Mononuclear cell (primary cell): ENCODE results near the gene LONRF2. TPM values are rescaled to one million over a fixed set of nuclear protein-coding genes. Genes with fewer than 3 reads are reported as not detected.

Experiments
- H3K27me3 ChIP-seq: 2 replicates; pipeline ENCODE4 v1.6.0; 2011; ENCODE audit warnings: low read length, control low read depth; ENCODE audit not compliant: insufficient read depth
- H3K4me1 ChIP-seq: 2 replicates; pipeline ENCODE4 v1.5.1; 2011; ENCODE audit warnings: mild to moderate bottlenecking, low read length, control low read depth; ENCODE audit not compliant: insufficient read depth
- H3K4me3 ChIP-seq: 2 replicates; pipeline ENCODE4 v1.5.1; 2011; ENCODE audit warnings: mild to moderate bottlenecking, low read length, moderate library complexity
- H3K9me3 ChIP-seq: 2 replicates; pipeline ENCODE4 v1.5.1; 2011; ENCODE audit warnings: low read depth, mild to moderate bottlenecking, control low read depth, low read length
- total RNA-seq: library from RNA; depleted of rRNA; stranded (reverse); fragments of >200 nt; gene quantifications from one replicate; pipeline ENCODE4 v1.2.3, GENCODE V29; 2012

The LONRF2 gene
- total RNA-seq, 1 donor: 0.10 TPM

- peaks cover 8% of the 10 kb centered on the region for H3K4me1 ChIP-seq
- H3K9me3 ChIP-seq: no peaks in the 10 kb centered on the region
- H3K4me3 ChIP-seq: no peak overlapping the region
- H3K27me3 ChIP-seq: no peaks in the 10 kb centered on the region
These were observed 33.3 kb downstream of the LONRF2 start for GRCh38 chr2:100289020-100289419.

GRCh38 chr2:100286318-100286717, 36.0 kb downstream of the LONRF2 start:
- Histone ChIP-seq H3K4me3 (no peak overlapping the region), H3K27me3 (peaks cover 1% of the 10 kb centered on the region), H3K9me3 (no peaks in the 10 kb centered on the region), H3K4me1 (peaks cover 8% of the 10 kb centered on the region)

- H3K27me3 ChIP-seq: peaks cover 2% of the 10 kb centered on the region
- no peaks in the 10 kb centered on the region for H3K9me3 ChIP-seq
- peaks cover 4% of the 10 kb centered on the region for H3K4me1 ChIP-seq
- H3K4me3 ChIP-seq: no peak overlapping the region
These were observed 36.6 kb downstream of the LONRF2 start for GRCh38 chr2:100285691-100286090.

DNA sequence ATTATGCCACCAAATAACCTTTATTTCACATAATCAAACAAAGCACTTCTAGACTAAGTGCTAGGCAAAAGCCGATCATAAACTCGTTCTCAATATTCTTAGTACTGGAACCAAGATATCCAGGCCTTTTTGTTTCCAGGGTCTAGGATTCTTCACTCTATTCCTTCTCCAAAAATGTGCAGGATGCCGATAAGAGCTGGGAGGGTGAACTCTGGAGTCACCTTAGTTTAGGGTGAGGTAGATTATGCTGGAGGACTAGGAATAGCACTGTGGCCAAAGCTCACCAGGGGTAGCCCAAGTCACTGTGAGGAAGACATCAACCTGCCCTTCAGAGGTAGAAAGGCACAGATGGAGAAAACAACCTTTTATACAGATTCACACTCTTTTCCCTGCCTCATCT, 37.3 kb downstream of the LONRF2 start:
- Histone ChIP-seq H3K4me3 (no peak overlapping the region), H3K27me3 (peaks cover 2% of the 10 kb centered on the region), H3K4me1 (no peaks in the 10 kb centered on the region), H3K9me3 (no peaks in the 10 kb centered on the region)

DNA sequence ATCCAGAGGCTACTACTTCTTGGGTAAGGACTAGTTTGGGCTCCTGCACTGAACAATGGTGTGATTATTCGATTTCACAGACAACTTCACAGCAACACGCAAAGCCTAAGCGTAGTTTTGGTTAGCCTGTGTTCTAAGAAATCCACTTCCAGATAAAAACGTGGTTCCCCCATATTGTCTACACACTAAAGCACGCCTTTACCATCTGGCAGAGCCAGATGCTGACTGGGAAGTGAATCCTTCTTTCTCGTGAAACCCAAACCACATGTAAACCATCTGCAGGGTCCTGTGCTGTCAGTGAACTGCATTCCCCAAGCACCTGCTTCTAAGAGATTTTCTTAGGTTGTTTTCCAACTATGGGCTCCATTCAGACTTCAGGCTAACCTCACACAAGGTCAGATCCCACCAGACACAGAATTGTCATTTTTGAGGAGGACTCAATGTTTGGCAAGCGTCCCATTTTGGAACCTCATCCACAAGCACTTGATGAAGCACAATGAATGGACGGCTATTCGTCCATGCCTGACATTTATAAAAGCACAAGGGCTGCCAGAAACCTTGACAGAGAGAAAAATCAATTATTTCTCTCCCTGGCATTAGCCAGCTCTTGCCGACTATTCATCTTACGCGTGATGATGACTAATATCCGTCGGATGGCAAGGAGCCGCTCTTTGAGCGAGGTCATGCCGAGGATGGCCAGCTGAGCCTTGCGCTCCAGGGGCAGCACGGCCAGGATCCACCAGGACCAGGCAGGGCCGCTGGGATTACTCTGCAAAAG, 38.4 kb downstream of the LONRF2 start:
- H3K4me3 ChIP-seq: no peak overlapping the region
- H3K27me3 ChIP-seq: peaks cover 2% of the 10 kb centered on the region
- no peaks in the 10 kb centered on the region for H3K4me1 ChIP-seq
- no peaks in the 10 kb centered on the region for H3K9me3 ChIP-seq

DNA sequence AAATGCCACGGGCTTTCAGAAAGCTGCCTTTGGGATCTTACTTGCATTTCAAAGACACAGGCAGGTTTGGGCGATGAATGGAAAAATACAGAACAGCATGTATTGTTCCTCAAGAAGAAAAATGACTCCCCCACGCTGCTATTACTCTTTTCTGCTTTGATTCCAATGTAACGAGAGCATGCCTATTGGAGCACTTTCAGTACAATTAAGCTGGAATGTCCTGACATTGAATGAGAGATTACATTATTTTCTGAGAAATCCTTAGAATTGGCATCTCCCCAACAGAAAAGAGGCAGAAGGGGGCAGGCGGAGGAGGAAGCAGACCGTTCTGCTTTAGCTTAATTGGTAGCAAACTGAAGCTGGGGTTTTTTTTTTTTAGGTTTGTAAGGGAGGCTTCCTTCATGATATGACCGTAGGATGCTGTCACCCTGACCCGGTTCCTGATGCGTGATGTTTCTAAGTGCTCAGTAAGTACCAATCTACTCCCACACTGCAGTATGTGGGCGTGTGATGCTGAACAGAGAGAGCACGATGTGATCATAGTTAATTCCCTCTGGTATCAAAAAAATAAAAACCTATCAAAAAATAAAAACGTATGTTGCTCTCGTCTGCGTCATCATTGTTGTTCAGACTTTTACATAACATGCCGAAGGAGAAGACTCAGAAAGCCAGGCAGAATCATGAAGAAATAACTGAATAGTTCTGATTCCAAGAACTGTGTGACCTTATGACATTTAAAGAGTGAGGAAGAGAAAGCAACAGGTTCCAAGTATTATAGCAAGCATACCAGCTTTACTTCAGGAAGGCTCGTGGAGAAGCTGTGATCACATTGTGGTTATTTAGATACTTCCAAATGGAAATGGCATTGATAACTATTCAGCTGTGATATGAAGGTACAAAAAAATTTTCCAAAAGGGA, 40.5 kb downstream of the LONRF2 start:
- H3K9me3 ChIP-seq: no peaks in the 10 kb centered on the region
- H3K27me3 ChIP-seq: peaks cover 2% of the 10 kb centered on the region
- H3K4me1 ChIP-seq: no peaks in the 10 kb centered on the region
- H3K4me3 ChIP-seq: no peak overlapping the region

GRCh38 chr2:100279586-100280534, 42.4 kb downstream of the LONRF2 start:
- Histone ChIP-seq H3K4me3 (no peak overlapping the region), H3K27me3 (peaks cover 2% of the 10 kb centered on the region), H3K9me3 (no peaks in the 10 kb centered on the region), H3K4me1 (no peaks in the 10 kb centered on the region)

DNA sequence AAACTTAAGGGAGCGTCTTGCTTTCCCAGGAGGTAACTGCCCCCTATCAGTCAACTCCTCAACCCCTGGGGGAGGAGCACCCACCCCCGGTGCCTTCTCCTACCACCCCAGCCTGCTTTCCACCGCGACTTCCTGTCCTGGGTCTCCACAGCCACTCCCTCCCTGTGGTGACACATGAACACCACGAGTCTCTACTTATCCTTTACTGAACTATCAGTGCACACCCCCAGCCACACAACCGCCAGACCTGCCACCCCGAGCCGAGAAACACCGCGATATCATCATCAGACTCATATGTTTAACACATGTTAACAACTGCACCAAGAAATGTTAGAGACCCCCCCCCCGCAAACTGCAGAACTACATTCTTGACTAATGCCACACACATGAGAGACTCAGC, 43.3 kb downstream of the LONRF2 start:
- no peaks in the 10 kb centered on the region for H3K4me1 ChIP-seq
- no peaks in the 10 kb centered on the region for H3K9me3 ChIP-seq
- H3K4me3 ChIP-seq: no peak overlapping the region
- peaks cover 2% of the 10 kb centered on the region for H3K27me3 ChIP-seq

- no peaks in the 10 kb centered on the region for H3K4me1 ChIP-seq
- H3K27me3 ChIP-seq: peaks cover 2% of the 10 kb centered on the region
- H3K4me3 ChIP-seq: no peak overlapping the region
- H3K9me3 ChIP-seq: no peaks in the 10 kb centered on the region
These were observed 43.8 kb downstream of the LONRF2 start for GRCh38 chr2:100278501-100278900.

DNA sequence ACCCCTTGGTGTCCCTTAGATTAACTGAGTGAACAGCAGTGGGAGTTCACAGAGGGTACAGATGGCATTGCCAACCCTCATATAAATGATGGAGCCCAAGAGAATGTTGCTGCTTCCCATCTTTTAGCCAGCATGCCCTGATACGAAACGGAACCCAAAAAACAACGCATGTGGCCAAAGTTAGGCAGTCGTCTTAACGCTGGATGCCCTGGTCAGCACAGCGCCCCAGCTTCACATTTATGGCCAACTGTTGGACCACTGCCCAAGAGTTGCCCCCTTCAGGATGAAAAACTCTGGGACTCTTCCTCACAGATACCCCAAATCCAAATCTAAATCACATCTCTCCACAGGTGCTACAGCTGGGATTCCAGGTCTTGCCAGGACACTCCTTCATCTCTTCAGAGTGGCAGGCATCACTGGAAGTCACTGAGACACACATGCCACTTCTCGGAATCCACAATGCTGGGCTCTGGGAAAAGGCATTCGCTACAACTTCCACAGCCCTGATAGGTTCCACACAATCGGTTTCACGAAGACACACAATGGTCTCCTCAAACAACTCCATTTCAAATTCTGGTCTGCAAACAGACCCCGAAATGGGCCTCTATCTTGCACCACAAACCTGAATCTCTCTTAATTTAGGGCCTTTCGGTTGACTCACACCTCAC, 44.6 kb downstream of the LONRF2 start:
- Histone ChIP-seq H3K27me3 (peaks cover 2% of the 10 kb centered on the region), H3K4me3 (no peak overlapping the region), H3K9me3 (no peaks in the 10 kb centered on the region), H3K4me1 (no peaks in the 10 kb centered on the region)

DNA sequence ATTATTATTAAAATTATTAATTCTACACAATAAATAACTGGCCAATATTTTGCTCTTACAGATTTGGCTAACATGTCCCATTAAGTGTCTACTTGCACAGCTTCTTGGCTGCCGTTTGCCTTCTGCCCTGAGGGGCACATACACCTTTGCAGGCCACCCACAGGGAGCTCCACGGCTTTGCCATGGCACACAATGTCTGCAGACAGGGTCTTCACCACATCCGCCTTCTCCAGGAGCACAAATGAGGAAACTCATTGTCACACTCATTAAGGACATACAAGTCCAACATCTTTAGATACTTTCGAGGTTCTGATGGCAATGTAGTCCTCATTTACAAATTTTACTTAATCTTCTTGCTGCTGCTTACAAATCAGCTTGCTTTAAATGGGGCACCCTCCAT, 45.6 kb downstream of the LONRF2 start:
- Histone ChIP-seq H3K4me3 (no peak overlapping the region), H3K27me3 (peaks cover 2% of the 10 kb centered on the region), H3K4me1 (no peaks in the 10 kb centered on the region), H3K9me3 (no peaks in the 10 kb centered on the region)

DNA sequence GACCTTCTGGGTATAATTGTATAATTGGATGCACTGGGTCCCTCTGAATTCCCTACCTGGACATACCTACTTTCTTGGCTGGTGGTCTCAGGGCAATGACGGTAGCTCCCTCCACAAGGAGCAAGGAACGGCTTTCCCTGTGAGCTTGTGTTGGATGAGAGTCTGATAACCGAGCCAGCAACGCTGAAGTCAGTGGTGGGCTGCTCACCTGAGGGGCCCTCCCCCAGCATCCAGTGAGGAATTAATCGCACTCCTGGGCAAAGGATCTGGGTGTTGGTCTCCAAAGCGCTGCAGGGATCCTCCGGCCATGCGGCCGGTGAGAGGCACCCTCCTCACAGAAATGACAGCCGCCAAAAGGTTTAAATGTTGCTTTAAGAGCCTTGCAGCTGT, 47.1 kb downstream of the LONRF2 start:
- no peaks in the 10 kb centered on the region for H3K4me1 ChIP-seq
- no peaks in the 10 kb centered on the region for H3K27me3 ChIP-seq
- H3K4me3 ChIP-seq: no peak overlapping the region
- no peaks in the 10 kb centered on the region for H3K9me3 ChIP-seq

DNA sequence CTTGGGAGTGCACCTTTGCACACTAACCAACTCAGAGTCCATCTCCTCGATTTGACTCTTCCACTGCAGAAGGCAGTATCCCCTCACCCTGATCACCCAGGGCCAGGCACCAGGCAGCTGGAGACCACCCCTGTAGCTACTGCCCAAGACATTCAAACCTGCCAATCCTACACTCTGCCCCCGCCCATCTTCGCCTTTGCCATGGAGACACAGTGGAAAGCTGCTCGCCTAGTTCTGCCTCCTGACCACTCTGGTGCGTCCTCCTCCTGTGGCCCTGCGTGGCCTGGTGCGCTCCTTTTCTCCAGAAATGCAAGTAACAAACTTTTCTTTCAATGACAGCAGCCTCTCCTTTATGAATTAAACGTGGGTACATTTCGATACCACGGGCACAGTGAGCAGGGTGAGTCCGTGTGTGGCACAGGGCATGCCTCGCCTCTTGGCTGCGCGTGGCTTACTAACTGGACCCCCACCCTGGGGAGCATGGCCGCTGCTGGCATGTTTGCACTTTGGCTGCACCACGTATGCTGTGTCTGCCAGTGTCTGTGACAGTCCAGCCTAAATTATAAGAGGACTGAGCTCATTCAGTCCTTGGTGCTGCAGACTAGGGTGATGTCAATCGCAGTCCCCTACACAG, 47.6 kb downstream of the LONRF2 start:
- Histone ChIP-seq H3K9me3 (no peaks in the 10 kb centered on the region), H3K4me3 (no peak overlapping the region), H3K4me1 (no peaks in the 10 kb centered on the region), H3K27me3 (no peaks in the 10 kb centered on the region)

GRCh38 chr2:100274076-100274475, 48.2 kb downstream of the LONRF2 start:
- Histone ChIP-seq H3K9me3 (no peaks in the 10 kb centered on the region), H3K4me1 (no peaks in the 10 kb centered on the region), H3K4me3 (no peak overlapping the region), H3K27me3 (no peaks in the 10 kb centered on the region)
